ENCODE measurements around the gene NDUFS5.
"Not testable (repeated sequence)": the region's sequence is repeated elsewhere in the genome, so short reads cannot be mapped to it uniquely, and the experiment has no call there.

DNA sequence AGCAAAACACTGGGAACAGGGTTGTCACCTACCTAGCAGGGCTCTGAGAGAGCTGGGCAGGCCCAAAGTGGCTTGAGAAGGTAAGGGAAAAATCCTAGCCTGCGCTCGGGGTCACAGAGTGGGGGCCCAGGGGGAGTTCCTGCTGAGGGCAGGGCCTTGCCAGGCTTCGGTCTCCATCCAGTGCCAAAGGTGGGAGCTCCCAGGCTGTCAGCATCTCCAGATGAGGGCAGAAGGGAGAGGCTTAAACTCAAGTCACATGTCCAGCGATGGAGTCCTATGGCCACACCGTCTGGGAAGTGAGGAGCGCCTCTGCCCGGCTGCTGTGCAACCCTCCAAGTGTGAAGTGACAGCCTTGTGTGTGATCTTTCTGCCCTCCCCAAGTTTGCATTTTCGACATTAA lies 11.2 kb upstream of the NDUFS5 start:
- TF ChIP-seq TARDBP (IDR thresholded peaks at IDR 0.05); BHLHE40 (IDR thresholded peaks at IDR 0.05; ENCODE audit: borderline replicate concordance); NFRKB (IDR thresholded peaks at IDR 0.05); ARNT (IDR thresholded peaks at IDR 0.05); ELF4 (IDR thresholded peaks at IDR 0.05); SP1 (IDR thresholded peaks at IDR 0.05); SUZ12 (IDR thresholded peaks at IDR 0.05); FOXK2 (IDR thresholded peaks at IDR 0.05); FOXM1 (IDR thresholded peaks at IDR 0.05; ENCODE audit: borderline replicate concordance); ZNF384 (IDR thresholded peaks at IDR 0.05); CTBP1 (IDR thresholded peaks at IDR 0.05; ENCODE audit: borderline replicate concordance); HDGF (IDR thresholded peaks at IDR 0.05; ENCODE audit: borderline replicate concordance); LEF1 (IDR thresholded peaks at IDR 0.05; ENCODE audit: borderline replicate concordance): not testable (repeated sequence)

Data from HEK293T (cell line).